Astrocyte (in vitro differentiated cells and primary cell): ENCODE data around the gene ZFP30. TPM values are rescaled to one million over a fixed set of nuclear protein-coding genes. Genes with fewer than 3 reads are reported as not detected.

ENCODE experiments used
- DNase-seq: peaks from one replicate; pipeline ENCODE4 v3.0.0-alpha.2; 2010; ENCODE audit warnings: low read depth
- FAIRE-seq: peaks from 2 replicates; lab custom pipeline; 2011; peaks lifted over from hg19 to GRCh38; lab: Jason Lieb, UNC
- H2AFZ ChIP-seq: 2 replicates; pipeline ENCODE4 v1.6.0; 2012; ENCODE audit warnings: low read depth, low read length, inconsistent platforms
- H3K27ac ChIP-seq: 2 replicates; pipeline ENCODE4 v1.5.1; 2011; ENCODE audit warnings: low read depth, low read length, inconsistent platforms
- H3K27me3 ChIP-seq: 2 replicates; pipeline ENCODE4 v1.6.0; 2011; ENCODE audit warnings: low read length, inconsistent platforms; ENCODE audit not compliant: insufficient read depth
- H3K36me3 ChIP-seq: 2 replicates; pipeline ENCODE4 v1.5.1; 2011; ENCODE audit warnings: low read length, inconsistent platforms; ENCODE audit not compliant: insufficient read depth
- H3K4me1 ChIP-seq: 2 replicates; pipeline ENCODE4 v1.5.1; 2011; ENCODE audit warnings: low read length, inconsistent platforms; ENCODE audit not compliant: insufficient read depth
- H3K4me2 ChIP-seq: 2 replicates; pipeline ENCODE4 v1.6.0; 2012; ENCODE audit warnings: low read length, inconsistent platforms
- H3K4me3 ChIP-seq: 2 replicates; pipeline ENCODE4 v1.5.1; 2011; ENCODE audit warnings: low read depth, mild to moderate bottlenecking, low read length, inconsistent platforms; ENCODE audit not compliant: insufficient read depth
- H3K79me2 ChIP-seq: 2 replicates; pipeline ENCODE4 v1.6.0; 2012; ENCODE audit warnings: mild to moderate bottlenecking, low read length, inconsistent platforms; ENCODE audit not compliant: insufficient read depth
- H3K9ac ChIP-seq: 2 replicates; pipeline ENCODE4 v1.6.0; 2012; ENCODE audit warnings: mild to moderate bottlenecking, low read length, inconsistent platforms
- H3K9me3 ChIP-seq: 2 replicates; pipeline ENCODE4 v1.5.1; 2012; ENCODE audit warnings: low read depth, mild to moderate bottlenecking, low read length, inconsistent platforms; ENCODE audit not compliant: insufficient read depth
- H4K20me1 ChIP-seq: 2 replicates; pipeline ENCODE4 v1.6.0; 2012; ENCODE audit warnings: low read length, inconsistent platforms; ENCODE audit not compliant: insufficient read depth
- H3K27ac Mint-ChIP-seq: one replicate; pipeline ENCODE4 v1.8.0; 2021; ENCODE audit warnings: mild to moderate bottlenecking, mixed read lengths; ENCODE audit not compliant: unreplicated experiment
- H3K27me3 Mint-ChIP-seq: one replicate; pipeline ENCODE4 v1.8.0; 2021; ENCODE audit warnings: low read depth, mixed read lengths; ENCODE audit not compliant: unreplicated experiment
- H3K36me3 Mint-ChIP-seq: one replicate; pipeline ENCODE4 v1.8.0; 2021; ENCODE audit warnings: low read depth, mixed read lengths; ENCODE audit not compliant: unreplicated experiment
- H3K4me1 Mint-ChIP-seq: one replicate; pipeline ENCODE4 v1.8.0; 2021; ENCODE audit warnings: low read depth, mixed read lengths; ENCODE audit not compliant: unreplicated experiment
- H3K4me3 Mint-ChIP-seq: one replicate; pipeline ENCODE4 v1.8.0; 2021; ENCODE audit warnings: mild to moderate bottlenecking, moderate library complexity, mixed read lengths; ENCODE audit not compliant: unreplicated experiment
- H3K9me3 Mint-ChIP-seq: one replicate; pipeline ENCODE4 v1.8.0; 2021; ENCODE audit warnings: mild to moderate bottlenecking, mixed read lengths; ENCODE audit not compliant: unreplicated experiment
- CTCF ChIP-seq: IDR thresholded peaks from 2 replicates; pipeline ENCODE4 v1.5.1; 2011; ENCODE audit warnings: low read depth, mild to moderate bottlenecking, inconsistent platforms, low read length, moderate library complexity; ENCODE audit not compliant: insufficient read depth
- EZH2 ChIP-seq: IDR thresholded peaks from 2 replicates; pipeline ENCODE4 v1.6.1; 2012; ENCODE audit warnings: mild to moderate bottlenecking, low read length, inconsistent platforms; ENCODE audit not compliant: insufficient read depth
- total RNA-seq: library from RNA; stranded (reverse); gene quantifications from 2 replicates; pipeline ENCODE4 v1.2.1, GENCODE V29; 2021

ZFP30 gene
- total RNA-seq, 1 donor from 2014 or later = 13.9 TPM

GRCh38 chr19:37654118-37654517 is 1.1 kb downstream of the ZFP30 start:
- no peaks in the 10 kb centered on the region for H3K27me3 Mint-ChIP-seq
- H3K4me3 Mint-ChIP-seq = peak overlapping the region; percentile 96
- H3K4me2 ChIP-seq = peak overlapping the region; percentile 97
- no peaks in the 10 kb centered on the region for H3K27me3 ChIP-seq
- FAIRE-seq (no peak), DNase-seq (no peak)
- H3K36me3 Mint-ChIP-seq = peaks cover 14% of the 10 kb centered on the region
- TF ChIP-seq EZH2 = no peak
- no peak for TF ChIP-seq CTCF
- no peaks in the 10 kb centered on the region for H3K36me3 ChIP-seq
- H3K27ac ChIP-seq = peak overlapping the region; percentile 86
- H3K4me1 ChIP-seq = peaks cover 14% of the 10 kb centered on the region
- peak overlapping the region; percentile 0 for H3K27ac Mint-ChIP-seq
- H2AFZ ChIP-seq = peak overlapping the region; percentile 100
- H3K79me2 ChIP-seq = peaks cover 58% of the 10 kb centered on the region
- peaks cover 2% of the 10 kb centered on the region for H3K4me1 Mint-ChIP-seq
- H3K4me3 ChIP-seq = peak overlapping the region; percentile 87
- H3K9me3 Mint-ChIP-seq = peaks cover 6% of the 10 kb centered on the region
- H3K9me3 ChIP-seq = no peaks in the 10 kb centered on the region
- peak overlapping the region; percentile 89 for H3K9ac ChIP-seq
- H4K20me1 ChIP-seq = peaks cover 8% of the 10 kb centered on the region

GRCh38 chr19:37635076-37636056 is 19.9 kb downstream of the ZFP30 start:
- Mint-ChIP-seq H3K27me3 (no peaks in the 10 kb centered on the region), H3K4me3 (no peak overlapping the region), H3K4me1 (no peaks in the 10 kb centered on the region), H3K9me3 (peaks cover 60% of the 10 kb centered on the region), H3K27ac (no peak overlapping the region), H3K36me3 (peaks cover 55% of the 10 kb centered on the region)
- no peak for DNase-seq
- H3K27ac ChIP-seq = no peak overlapping the region
- H3K4me3 ChIP-seq = no peak overlapping the region
- no peaks in the 10 kb centered on the region for H3K79me2 ChIP-seq
- H3K9me3 ChIP-seq = peaks cover 36% of the 10 kb centered on the region
- no peak overlapping the region for H3K9ac ChIP-seq
- H3K4me2 ChIP-seq = no peak overlapping the region
- TF ChIP-seq CTCF (no peak), EZH2 (no peak)
- no peaks in the 10 kb centered on the region for H4K20me1 ChIP-seq
- FAIRE-seq = peak; percentile 56
- H3K27me3 ChIP-seq = no peaks in the 10 kb centered on the region
- H3K36me3 ChIP-seq = peaks cover 20% of the 10 kb centered on the region
- no peaks in the 10 kb centered on the region for H3K4me1 ChIP-seq
- no peak overlapping the region for H2AFZ ChIP-seq

GRCh38 chr19:37594982-37595382 is 60.3 kb downstream of the ZFP30 start:
- Histone ChIP-seq H3K4me1 (peaks cover 13% of the 10 kb centered on the region), H3K9me3 (no peaks in the 10 kb centered on the region), H3K9ac (peak overlapping the region; percentile 77), H4K20me1 (no peaks in the 10 kb centered on the region), H3K36me3 (no peaks in the 10 kb centered on the region), H3K79me2 (no peaks in the 10 kb centered on the region), H3K4me3 (peak overlapping the region; percentile 85), H3K4me2 (peak overlapping the region; percentile 98), H3K27me3 (no peaks in the 10 kb centered on the region), H3K27ac (peak overlapping the region; percentile 66), H2AFZ (peak overlapping the region; percentile 97)
- DNase-seq = peak; percentile 74
- no peak for FAIRE-seq
- Mint-ChIP-seq H3K4me1 (no peaks in the 10 kb centered on the region), H3K36me3 (peaks cover 4% of the 10 kb centered on the region), H3K27me3 (no peaks in the 10 kb centered on the region), H3K27ac (peak overlapping the region; percentile 91), H3K4me3 (peak overlapping the region; percentile 98), H3K9me3 (peaks cover 21% of the 10 kb centered on the region)
- TF ChIP-seq EZH2 = no peak
- no peak for TF ChIP-seq CTCF
